ENCODE data around the gene CNGB1. TPM values are rescaled to one million over a fixed set of nuclear protein-coding genes. Genes with fewer than 3 reads are reported as not detected.

Gene CNGB1
- total RNA-seq, 2 experiments from 2014 or later = not detected

- POLR2A ChIA-PET = no interaction called here
- CTCF ChIA-PET = no interaction called here
Measured at GRCh38 chr16:57935904-57936303, 35.0 kb downstream of the CNGB1 start.

GRCh38 chr16:57930533-57930932 lies 40.4 kb downstream of the CNGB1 start:
- POLR2A ChIA-PET = no interaction called here
- Mint-ChIP-seq H3K36me3 (ENCODE audit: low read depth) (no peaks in the 10 kb centered on the region), H3K9me3 (no peaks in the 10 kb centered on the region), H3K4me1 (ENCODE audit: low read depth) (no peaks in the 10 kb centered on the region), H3K27ac (no peak overlapping the region), H3K27me3 (no peaks in the 10 kb centered on the region), H3K4me3 (no peak overlapping the region)
- TF ChIP-seq CTCF (IDR thresholded peaks at IDR 0.05) = no peak
- H3K4me3 ChIP-seq (ENCODE audit: low read length) = no peak overlapping the region
- H3K36me3 ChIP-seq (ENCODE audit: insufficient read depth, low read length) = no peaks in the 10 kb centered on the region
- CTCF ChIA-PET = no interaction called here
- H3K27ac ChIP-seq (ENCODE audit: low read depth in 1 of 2, low read length in 2 of 2) = no peak overlapping the region
- DNase-seq (no peak), ATAC-seq (ENCODE audit: poor library complexity) (no peak)
- no peaks in the 10 kb centered on the region for H3K4me1 ChIP-seq (ENCODE audit: insufficient read depth, low read length)
- H3K27me3 ChIP-seq (ENCODE audit: control insufficient read depth in 1 of 2, insufficient read depth in 2 of 2, low read length in 2 of 2) = no peaks in the 10 kb centered on the region
- intact Hi-C loops (cut with DNase I, micrococcal nuclease) = no loop called here
- peaks cover 0 to 6% of the 10 kb centered on the region in 2 experiments for H3K9me3 ChIP-seq (ENCODE audit: control insufficient read depth in 1 of 2, insufficient read depth in 1 of 2, low read length in 2 of 2)

More at GRCh38 chr16:57935904-57936303, 35.0 kb downstream of the CNGB1 start:
- Histone ChIP-seq H3K4me1 (ENCODE audit: insufficient read depth, low read length) (no peaks in the 10 kb centered on the region), H3K4me3 (ENCODE audit: low read length) (no peak overlapping the region), H3K27ac (ENCODE audit: low read depth in 1 of 2, low read length in 2 of 2) (no peak overlapping the region), H3K36me3 (ENCODE audit: insufficient read depth, low read length) (no peaks in the 10 kb centered on the region), H3K27me3 (ENCODE audit: control insufficient read depth in 1 of 2, insufficient read depth in 2 of 2, low read length in 2 of 2) (no peaks in the 10 kb centered on the region), H3K9me3 (ENCODE audit: control insufficient read depth in 1 of 2, insufficient read depth in 1 of 2, low read length in 2 of 2) (peaks cover 0 to 6% of the 10 kb centered on the region in 2 experiments)
- intact Hi-C loops (cut with DNase I, micrococcal nuclease) = no loop called here
- no peak for DNase-seq
- Mint-ChIP-seq H3K9me3 (no peaks in the 10 kb centered on the region), H3K4me1 (ENCODE audit: low read depth) (no peaks in the 10 kb centered on the region), H3K4me3 (no peak overlapping the region), H3K27me3 (peaks cover 5% of the 10 kb centered on the region), H3K27ac (no peak overlapping the region), H3K36me3 (ENCODE audit: low read depth) (no peaks in the 10 kb centered on the region)
- no peak for ATAC-seq (ENCODE audit: poor library complexity)
- TF ChIP-seq CTCF (IDR thresholded peaks at IDR 0.05) = no peak

- Histone ChIP-seq H3K4me1 (ENCODE audit: insufficient read depth, low read length) (no peaks in the 10 kb centered on the region), H3K4me3 (ENCODE audit: low read length) (no peak overlapping the region), H3K27ac (ENCODE audit: low read depth in 1 of 2, low read length in 2 of 2) (no peak overlapping the region), H3K36me3 (ENCODE audit: insufficient read depth, low read length) (no peaks in the 10 kb centered on the region), H3K9me3 (ENCODE audit: control insufficient read depth in 1 of 2, insufficient read depth in 1 of 2, low read length in 2 of 2) (peaks cover 0 to 6% of the 10 kb centered on the region in 2 experiments), H3K27me3 (ENCODE audit: control insufficient read depth in 1 of 2, insufficient read depth in 2 of 2, low read length in 2 of 2) (no peaks in the 10 kb centered on the region)
- intact Hi-C loops (cut with DNase I, micrococcal nuclease) = no loop called here
- DNase-seq (no peak), ATAC-seq (ENCODE audit: poor library complexity) (no peak)
- no peaks in the 10 kb centered on the region for H3K27me3 Mint-ChIP-seq
- POLR2A ChIA-PET = no interaction called here
- TF ChIP-seq CTCF (IDR thresholded peaks at IDR 0.05) = no peak
- no peak overlapping the region for H3K27ac Mint-ChIP-seq
- no peak overlapping the region for H3K4me3 Mint-ChIP-seq
- CTCF ChIA-PET = no interaction called here
- no peaks in the 10 kb centered on the region for H3K4me1 Mint-ChIP-seq (ENCODE audit: low read depth)
- no peaks in the 10 kb centered on the region for H3K9me3 Mint-ChIP-seq
- H3K36me3 Mint-ChIP-seq (ENCODE audit: low read depth) = no peaks in the 10 kb centered on the region
Measured at GRCh38 chr16:57929250-57929649, 41.7 kb downstream of the CNGB1 start.
